ENCODE results near the gene AK6. TPM values are rescaled to one million over a fixed set of nuclear protein-coding genes. Genes with fewer than 3 reads are reported as not detected.

The AK6 gene
- total and polyA plus RNA-seq, 2 experiments from 2014 or later, result 13.4 to 70.6 TPM

- Histone ChIP-seq H3K27me3 (no peaks in the 10 kb centered on the region), H3K4me3 (peak overlapping the region; percentile 83), H3K36me3 (peaks cover 12% of the 10 kb centered on the region), H3K27ac (peak overlapping the region; percentile 100), H3K9me3 (ENCODE audit: low read depth) (no peaks in the 10 kb centered on the region), H3K4me1 (ENCODE audit: low read depth) (peaks cover 24% of the 10 kb centered on the region)
- peak; percentile 38 to 49 for DNase-seq (ENCODE audit: low read depth in 1 of 2, low spot score in 1 of 2)
- no peak for TF ChIP-seq CTCF (IDR thresholded peaks at IDR 0.05; ENCODE audit: low read depth, low read length)
Measured at GRCh38 chr5:69368458-69369339, 621 bp downstream of the AK6 start.

- Histone ChIP-seq H3K4me3 (peak overlapping the region; percentile 83), H3K27ac (no peak overlapping the region), H3K27me3 (no peaks in the 10 kb centered on the region), H3K4me1 (ENCODE audit: low read depth) (peaks cover 24% of the 10 kb centered on the region), H3K36me3 (peaks cover 11% of the 10 kb centered on the region), H3K9me3 (ENCODE audit: low read depth) (no peaks in the 10 kb centered on the region)
- no peak for TF ChIP-seq CTCF (IDR thresholded peaks at IDR 0.05; ENCODE audit: low read depth, low read length)
- DNase-seq (ENCODE audit: low read depth in 1 of 2, low spot score in 1 of 2), result no peak
Measured at GRCh38 chr5:69367697-69368279, 1.5 kb downstream of the AK6 start.

- H3K27ac ChIP-seq, result no peak overlapping the region
- DNase-seq (ENCODE audit: low read depth in 1 of 2, low spot score in 1 of 2), result no peak
- peaks cover 11% of the 10 kb centered on the region for H3K36me3 ChIP-seq
- no peaks in the 10 kb centered on the region for H3K27me3 ChIP-seq
- H3K4me1 ChIP-seq (ENCODE audit: low read depth), result peaks cover 10% of the 10 kb centered on the region
- no peaks in the 10 kb centered on the region for H3K9me3 ChIP-seq (ENCODE audit: low read depth)
- H3K4me3 ChIP-seq, result no peak overlapping the region
- no peak for TF ChIP-seq CTCF (IDR thresholded peaks at IDR 0.05; ENCODE audit: low read depth, low read length)
Measured at GRCh38 chr5:69364850-69365249, 4.5 kb downstream of the AK6 start.

GRCh38 chr5:69364414-69364813 lies 4.9 kb downstream of the AK6 start:
- peak in 1 of 2 donors; percentile 20 for DNase-seq (ENCODE audit: low read depth in 1 of 2, low spot score in 1 of 2)
- H3K27ac ChIP-seq, result no peak overlapping the region
- H3K36me3 ChIP-seq, result peaks cover 11% of the 10 kb centered on the region
- peak; percentile 27 for TF ChIP-seq CTCF (IDR thresholded peaks at IDR 0.05; ENCODE audit: low read depth, low read length)
- no peaks in the 10 kb centered on the region for H3K9me3 ChIP-seq (ENCODE audit: low read depth)
- peaks cover 12% of the 10 kb centered on the region for H3K4me1 ChIP-seq (ENCODE audit: low read depth)
- H3K4me3 ChIP-seq, result no peak overlapping the region
- H3K27me3 ChIP-seq, result no peaks in the 10 kb centered on the region

- H3K27me3 ChIP-seq, result no peaks in the 10 kb centered on the region
- H3K27ac ChIP-seq, result peak overlapping the region; percentile 65
- no peak overlapping the region for H3K4me3 ChIP-seq
- no peaks in the 10 kb centered on the region for H3K9me3 ChIP-seq (ENCODE audit: low read depth)
- TF ChIP-seq CTCF (IDR thresholded peaks at IDR 0.05; ENCODE audit: low read depth, low read length), result no peak
- DNase-seq (ENCODE audit: low read depth in 1 of 2, low spot score in 1 of 2), result no peak
- H3K36me3 ChIP-seq, result peaks cover 10% of the 10 kb centered on the region
- peaks cover 9% of the 10 kb centered on the region for H3K4me1 ChIP-seq (ENCODE audit: low read depth)
Measured at GRCh38 chr5:69360442-69360841, 8.9 kb downstream of the AK6 start.

Data from cardiac muscle cell (in vitro differentiated cells and primary cell).